Fibroblast of skin of scalp (primary cell): ENCODE results near the gene MAPK7. TPM values are rescaled to one million over a fixed set of nuclear protein-coding genes. Genes with fewer than 3 reads are reported as not detected.
A peak's percentile ranks its signal among the peaks of the same experiment; 100 is the strongest.

ENCODE experiments used
- DNase-seq: peaks from one replicate; pipeline ENCODE4 v3.0.0-alpha.2; 2013
- polyA plus RNA-seq, 2 experiments: library from polyadenylated mRNA; unstranded; fragments of 120-200 nt; gene quantifications; one replicate each; pipeline ENCODE4 v1.2.1, GENCODE V29; 2013; ENCODE audit not compliant: insufficient read length in 2 of 2

The MAPK7 gene
- polyA plus RNA-seq (2013, experiment 1 of 2; ENCODE audit: insufficient read length), result 38.4 TPM
- polyA plus RNA-seq (2013, experiment 2 of 2; ENCODE audit: insufficient read length), result 37.6 TPM

GRCh38 chr17:19378416-19379360, at the start of gene MAPK7:
Gene MAPK7 (plus strand): TSS chr17:19378498. CDS start chr17:19378901, 403 bp downstream.
- no peak for DNase-seq

DNA sequence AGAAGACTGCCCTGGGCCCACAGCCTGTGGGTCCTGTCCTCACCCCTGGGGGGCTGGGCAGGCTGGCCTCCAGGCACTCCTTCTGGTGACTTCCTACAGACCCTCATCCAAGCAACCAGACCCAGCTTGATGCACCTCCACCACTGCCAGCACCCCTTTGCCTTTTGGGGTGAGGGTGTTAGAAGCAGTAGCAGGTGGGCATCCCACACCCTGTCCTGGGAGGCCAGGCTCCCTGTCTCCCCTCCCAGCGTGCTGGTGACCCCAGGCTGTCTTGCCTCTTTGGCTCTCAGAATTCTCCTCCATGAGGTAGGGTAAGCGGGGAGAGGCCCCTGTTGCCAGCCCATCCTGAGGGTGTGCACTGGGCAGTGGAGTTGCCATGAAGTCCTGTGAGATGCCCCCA, 49.2 kb upstream of the MAPK7 start:
- DNase-seq, result no peak

DNA sequence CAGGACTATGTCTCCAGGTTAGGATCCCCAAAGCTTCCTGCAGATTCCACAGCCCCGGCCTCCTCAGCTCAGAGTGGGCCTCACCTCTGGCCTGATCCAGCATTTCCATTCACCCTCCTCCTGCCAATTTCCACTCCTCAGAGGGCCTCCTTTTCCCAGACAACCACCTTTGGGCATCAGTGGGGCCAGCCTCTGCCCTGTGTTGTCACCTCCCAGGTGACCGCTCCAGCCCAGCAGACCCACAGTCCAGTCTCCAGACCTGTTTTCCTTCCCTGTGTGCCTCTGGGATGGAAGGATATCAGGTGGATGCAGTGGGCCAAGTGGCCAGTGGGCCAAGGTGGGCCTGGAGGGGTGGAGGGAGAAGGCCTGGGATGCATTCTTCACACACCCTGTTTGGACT, 48.5 kb upstream of the MAPK7 start:
- no peak for DNase-seq

DNA sequence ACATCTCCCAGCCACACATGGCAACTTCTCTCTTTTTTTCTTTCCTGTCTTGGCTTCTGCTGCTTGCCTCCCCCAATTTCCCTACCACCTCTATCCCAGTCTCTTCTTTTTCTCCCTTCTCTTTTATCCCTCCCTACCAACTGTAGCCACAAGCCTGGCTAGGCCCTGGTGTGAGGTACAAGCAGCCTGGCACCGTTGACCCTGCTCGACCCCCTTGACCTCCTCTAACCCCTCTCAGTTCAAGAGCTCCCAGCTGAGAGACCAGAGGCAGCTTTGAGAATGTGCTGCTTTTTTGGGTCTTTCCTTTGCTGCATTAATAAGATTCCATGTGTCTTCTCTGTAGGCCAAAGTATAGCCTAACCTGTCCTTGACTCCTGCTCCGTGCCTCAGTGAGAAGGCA, 48.0 kb upstream of the MAPK7 start:
- no peak for DNase-seq

DNA sequence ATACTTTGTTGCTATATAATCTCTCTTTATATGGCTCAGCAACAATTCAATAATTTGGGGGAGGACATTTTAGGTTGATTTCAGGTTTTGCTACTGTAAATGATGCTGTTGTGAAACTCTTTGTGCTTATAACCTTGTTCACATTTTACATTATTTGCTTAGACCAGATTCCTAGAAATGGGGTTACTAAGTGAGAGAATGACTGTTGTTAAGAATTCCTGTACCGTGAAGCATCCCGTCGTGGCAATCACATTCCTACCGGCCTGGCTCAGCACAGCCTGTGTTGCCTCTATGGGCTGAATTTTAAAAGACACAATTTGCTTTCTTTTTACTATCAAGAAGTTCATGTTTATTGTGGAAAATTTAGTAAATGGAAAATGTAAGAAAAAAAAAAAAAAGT, 47.2 kb upstream of the MAPK7 start:
- peak; percentile 86 for DNase-seq

- DNase-seq, result no peak
Observed at GRCh38 chr17:19331543-19332245, 46.6 kb upstream of the MAPK7 start.

GRCh38 chr17:19332371-19333131, 45.7 kb upstream of the MAPK7 start:
- no peak for DNase-seq

DNA sequence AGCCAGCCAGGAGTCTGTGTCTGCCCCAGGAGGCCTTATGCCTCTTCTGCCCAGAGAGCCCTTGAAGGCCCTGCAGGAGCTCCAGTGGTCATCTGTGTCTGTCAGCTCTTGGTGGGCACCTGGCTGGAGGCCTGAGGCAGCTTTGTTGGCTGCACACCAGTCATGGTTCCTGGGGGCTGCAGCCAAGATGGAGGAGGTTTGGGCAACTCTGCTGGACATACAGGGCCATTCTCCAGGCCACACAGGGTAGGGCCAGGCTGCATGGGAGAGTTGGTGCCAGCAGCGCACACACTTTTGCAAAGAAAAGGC, 45.2 kb upstream of the MAPK7 start:
- no peak for DNase-seq

GRCh38 chr17:19333736-19334290, 44.5 kb upstream of the MAPK7 start:
- no peak for DNase-seq

DNA sequence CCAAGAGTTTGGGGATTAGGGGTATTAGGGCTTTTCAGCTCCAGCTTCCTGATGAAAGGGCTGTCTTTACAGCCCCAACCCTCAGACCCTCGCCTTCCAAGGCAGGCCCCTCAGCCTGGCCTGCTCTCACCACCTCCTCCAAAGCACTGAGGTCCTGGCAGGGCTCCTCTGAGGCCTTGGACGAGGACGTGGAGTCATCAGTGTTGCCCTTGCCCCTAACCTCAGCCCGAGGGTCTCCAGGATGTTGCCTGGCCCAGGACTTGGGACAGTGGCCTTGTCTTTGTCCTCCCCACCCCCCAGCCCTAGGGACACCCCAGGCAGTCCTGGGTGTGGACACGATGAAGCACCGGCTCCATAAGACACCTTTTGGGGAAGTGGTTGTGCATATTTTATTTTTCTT, 44.0 kb upstream of the MAPK7 start:
- DNase-seq, result no peak

GRCh38 chr17:19335951-19336631, 42.2 kb upstream of the MAPK7 start:
- no peak for DNase-seq

- no peak for DNase-seq
Observed at GRCh38 chr17:19336938-19337711, 41.2 kb upstream of the MAPK7 start.

- DNase-seq, result no peak
Observed at GRCh38 chr17:19337712-19338023, 40.6 kb upstream of the MAPK7 start.

- DNase-seq, result peak; percentile 26
Observed at GRCh38 chr17:19338031-19338990, 40.0 kb upstream of the MAPK7 start.

- no peak for DNase-seq
Observed at GRCh38 chr17:19339341-19339815, 38.9 kb upstream of the MAPK7 start.

- no peak for DNase-seq
Observed at GRCh38 chr17:19341211-19341631, 37.1 kb upstream of the MAPK7 start.

DNA sequence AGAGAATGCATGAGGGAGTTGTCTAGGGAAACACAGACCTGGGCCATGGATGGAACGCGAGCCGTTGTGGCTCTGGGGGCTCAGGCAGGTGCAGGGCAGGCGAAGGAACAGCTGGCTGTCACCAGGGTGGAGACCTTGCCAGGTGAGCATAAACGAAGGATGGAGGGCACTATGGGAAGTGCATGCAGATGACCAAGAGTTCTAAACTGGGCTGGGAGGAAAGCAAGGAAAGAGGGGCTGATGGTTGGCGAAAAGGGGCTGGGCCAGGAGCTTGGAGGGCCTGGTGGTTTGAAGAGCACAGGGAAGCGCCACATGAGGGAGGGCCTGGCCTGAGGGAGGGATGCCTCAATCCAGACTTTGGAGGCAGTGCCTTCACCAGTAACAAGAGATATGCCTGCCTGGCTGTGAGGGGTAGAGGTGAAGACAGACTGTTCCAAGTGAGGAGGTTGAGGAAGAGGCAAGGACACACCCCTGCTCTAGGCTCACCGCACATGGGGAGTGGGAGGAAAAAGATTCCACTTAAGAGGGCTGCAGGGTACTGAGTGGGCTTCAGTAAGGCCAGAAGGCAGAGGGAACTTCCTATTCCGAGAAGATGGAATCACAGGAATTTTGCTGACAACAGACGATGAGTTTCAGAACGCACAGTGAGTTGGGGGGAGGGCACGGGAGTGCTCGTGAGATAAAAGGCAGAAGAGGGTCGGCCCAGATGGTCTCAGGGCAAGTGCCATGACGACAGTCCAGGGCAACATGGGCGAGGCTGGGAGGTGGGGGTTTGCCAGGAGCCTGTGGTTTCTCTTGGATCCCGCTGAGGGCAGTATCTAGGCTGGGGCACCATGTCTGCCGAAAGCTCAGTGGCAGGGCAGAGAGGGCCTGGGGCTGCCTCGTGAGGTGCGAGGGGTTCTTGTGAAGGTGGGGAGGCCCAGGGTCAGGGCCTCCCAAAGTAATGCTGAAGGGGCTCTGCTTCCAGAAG, 36.4 kb upstream of the MAPK7 start:
- peak; percentile 65 for DNase-seq

DNA sequence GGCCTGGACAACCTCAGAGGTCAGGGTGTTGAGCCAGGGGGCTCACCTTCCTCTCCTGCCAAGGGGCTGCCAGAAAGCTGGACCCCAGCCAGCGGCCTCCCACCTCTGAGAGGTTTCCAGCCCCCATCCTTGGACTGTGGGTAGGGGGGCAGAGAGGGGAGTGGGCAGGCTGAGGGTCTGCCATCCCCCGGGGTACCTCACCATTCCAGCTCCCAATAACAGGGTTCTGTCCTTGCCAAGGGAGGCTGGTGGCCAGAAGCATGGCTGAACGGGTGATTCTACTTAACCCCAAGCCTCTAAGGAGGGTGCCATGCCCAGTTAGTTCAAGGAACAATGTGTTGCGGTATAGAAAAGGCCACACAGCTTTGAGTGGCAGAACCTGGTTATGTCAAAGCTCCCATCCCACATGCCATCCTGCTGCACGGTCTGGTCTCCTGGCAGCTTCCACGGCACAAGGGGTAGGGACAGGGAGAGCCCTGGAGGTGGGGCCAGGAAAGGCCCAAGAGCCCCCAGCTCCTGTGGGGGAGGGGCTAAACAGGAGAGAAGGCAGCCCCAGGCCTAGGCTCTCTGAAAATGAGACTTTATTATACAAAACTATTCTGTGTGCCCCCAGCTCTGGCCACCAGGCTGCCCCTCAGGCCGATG, 35.6 kb upstream of the MAPK7 start:
- DNase-seq, result no peak
